OCI-LY1 (cell line): ENCODE measurements around the gene MFN1.

Experiments used
- H2AFZ ChIP-seq: fragments of 200-600 bp; sonication (generic), shearing (Covaris generic); 2 replicates; pipeline ENCODE4 v1.6.0; 2014; ENCODE audit warnings: antibody characterized with exemption, mild to moderate bottlenecking, low read length
- H3F3A ChIP-seq: fragments of 200-600 bp; sonication (generic), shearing (Covaris generic); 2 replicates; pipeline ENCODE4 v1.6.0; 2014; ENCODE audit warnings: mild to moderate bottlenecking, antibody characterized with exemption, low read length, moderate library complexity; ENCODE audit not compliant: insufficient read depth
- H3K27ac ChIP-seq: fragments of 200-600 bp; sonication (generic); 2 replicates; pipeline ENCODE4 v1.5.1; 2014; ENCODE audit warnings: low read length, mixed run types, mild to moderate bottlenecking, low read depth; ENCODE audit not compliant: poor library complexity, severe bottlenecking
- H3K27me3 ChIP-seq: fragments of 200-600 bp; sonication (generic); 2 replicates; pipeline ENCODE4 v1.6.0; 2014; ENCODE audit warnings: antibody characterized with exemption, mild to moderate bottlenecking, low read length, moderate library complexity; ENCODE audit not compliant: insufficient read depth
- H3K36me3 ChIP-seq: fragments of 200-600 bp; sonication (generic); 2 replicates; pipeline ENCODE4 v1.6.1; 2014; ENCODE audit warnings: mild to moderate bottlenecking, antibody characterized with exemption, low read length, moderate library complexity, mixed read lengths; ENCODE audit not compliant: insufficient read depth
- H3K4me1 ChIP-seq: fragments of 200-600 bp; sonication (generic); 2 replicates; pipeline ENCODE4 v1.5.1; 2014; ENCODE audit warnings: mild to moderate bottlenecking, low read length, moderate library complexity; ENCODE audit not compliant: insufficient read depth, severe bottlenecking
- H3K4me2 ChIP-seq: fragments of 200-600 bp; sonication (generic), shearing (Covaris generic); 2 replicates; pipeline ENCODE4 v1.6.1; 2014; ENCODE audit warnings: low read length
- H3K4me3 ChIP-seq: fragments of 200-600 bp; sonication (generic); 2 replicates; pipeline ENCODE4 v1.5.1; 2014; ENCODE audit warnings: low read length, low read depth, mild to moderate bottlenecking, mixed read lengths; ENCODE audit not compliant: poor library complexity, severe bottlenecking
- H3K79me2 ChIP-seq: fragments of 200-600 bp; shearing (Covaris generic); 2 replicates; pipeline ENCODE4 v1.6.1; 2016; ENCODE audit warnings: mixed run types, low read length, mixed read lengths; ENCODE audit not compliant: insufficient read depth
- H3K9ac ChIP-seq: fragments of 200-600 bp; sonication (generic), shearing (Covaris generic); 2 replicates; pipeline ENCODE4 v1.6.1; 2014; ENCODE audit warnings: mild to moderate bottlenecking, low read length, mixed read lengths
- H3K9me2 ChIP-seq: fragments of 200-600 bp; sonication (generic), shearing (Covaris generic); 2 replicates; pipeline ENCODE4 v1.6.1; 2014; ENCODE audit warnings: low read depth, mild to moderate bottlenecking, low read length, mixed read lengths
- H3K9me3 ChIP-seq: fragments of 200-600 bp; shearing (Covaris generic); 2 replicates; pipeline ENCODE4 v1.6.1; 2014; ENCODE audit warnings: low read length, mixed read lengths
- H4K20me1 ChIP-seq: fragments of 200-600 bp; sonication (generic), shearing (Covaris generic); 2 replicates; pipeline ENCODE4 v1.6.0; 2016; ENCODE audit warnings: mild to moderate bottlenecking, low read length; ENCODE audit not compliant: insufficient read depth
- EZH2 ChIP-seq: fragments of 200-600 bp; sonication (generic), shearing (Covaris generic); IDR thresholded peaks from 2 replicates; pipeline ENCODE4 v1.8.0; 2017; ENCODE audit warnings: borderline replicate concordance, mixed run types, mild to moderate bottlenecking, antibody characterized with exemption, low read length, moderate library complexity, mixed read lengths
- TF ChIP-seq, protein P1 (sequence below): fragments of 200-600 bp; sonication (generic), shearing (Covaris generic); IDR thresholded peaks from 2 replicates; pipeline ENCODE4 v1.5.1; 2017; ENCODE audit warnings: mild to moderate bottlenecking, antibody characterized with exemption, low read length, moderate library complexity, mixed read lengths

Gene MFN1

DNA sequence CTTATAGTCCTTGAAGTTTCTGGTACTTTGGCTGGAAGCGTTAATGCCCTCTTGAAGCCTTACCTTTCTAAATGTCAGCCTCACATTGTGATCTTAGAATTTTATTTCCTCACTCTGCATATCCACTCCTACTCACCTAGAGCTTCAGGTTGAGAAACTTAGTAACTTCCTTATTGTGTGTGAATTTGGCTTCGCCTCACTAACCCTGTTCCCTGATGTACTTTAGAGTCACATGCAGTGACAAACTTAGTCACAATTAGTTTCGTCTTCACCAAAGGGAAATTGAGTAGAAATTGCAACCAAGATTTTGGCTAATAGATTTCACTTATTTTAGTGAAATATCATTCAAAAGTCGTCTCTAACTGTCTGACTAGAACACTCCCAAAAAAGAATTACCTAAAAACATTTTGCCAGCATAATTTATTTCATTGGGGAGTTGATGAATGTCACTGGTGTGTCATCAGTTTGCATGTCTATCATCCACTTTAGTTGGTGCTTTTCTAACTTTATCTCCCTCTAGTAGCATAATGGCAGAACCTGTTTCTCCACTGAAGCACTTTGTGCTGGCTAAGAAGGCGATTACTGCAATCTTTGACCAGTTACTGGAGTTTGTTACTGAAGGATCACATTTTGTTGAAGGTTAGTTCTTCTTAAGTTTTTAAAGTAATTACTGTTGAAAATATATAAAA is 960 bp downstream of the MFN1 start:
- Histone ChIP-seq H3K9me2 (no peaks in the 10 kb centered on the region), H3K27ac (peak overlapping the region; percentile 18), H3K79me2 (peaks cover 17% of the 10 kb centered on the region), H3K4me3 (peak overlapping the region; percentile 67), H3K27me3 (no peaks in the 10 kb centered on the region), H3K4me2 (peak overlapping the region; percentile 84), H2AFZ (no peak overlapping the region), H3K4me1 (peaks cover 15% of the 10 kb centered on the region), H4K20me1 (no peaks in the 10 kb centered on the region), H3K36me3 (peaks cover 35% of the 10 kb centered on the region), H3F3A (no peaks in the 10 kb centered on the region), H3K9ac (peak overlapping the region; percentile 61), H3K9me3 (no peaks in the 10 kb centered on the region)
- TF ChIP-seq EZH2: no peak
- TF ChIP-seq, protein P1, sequence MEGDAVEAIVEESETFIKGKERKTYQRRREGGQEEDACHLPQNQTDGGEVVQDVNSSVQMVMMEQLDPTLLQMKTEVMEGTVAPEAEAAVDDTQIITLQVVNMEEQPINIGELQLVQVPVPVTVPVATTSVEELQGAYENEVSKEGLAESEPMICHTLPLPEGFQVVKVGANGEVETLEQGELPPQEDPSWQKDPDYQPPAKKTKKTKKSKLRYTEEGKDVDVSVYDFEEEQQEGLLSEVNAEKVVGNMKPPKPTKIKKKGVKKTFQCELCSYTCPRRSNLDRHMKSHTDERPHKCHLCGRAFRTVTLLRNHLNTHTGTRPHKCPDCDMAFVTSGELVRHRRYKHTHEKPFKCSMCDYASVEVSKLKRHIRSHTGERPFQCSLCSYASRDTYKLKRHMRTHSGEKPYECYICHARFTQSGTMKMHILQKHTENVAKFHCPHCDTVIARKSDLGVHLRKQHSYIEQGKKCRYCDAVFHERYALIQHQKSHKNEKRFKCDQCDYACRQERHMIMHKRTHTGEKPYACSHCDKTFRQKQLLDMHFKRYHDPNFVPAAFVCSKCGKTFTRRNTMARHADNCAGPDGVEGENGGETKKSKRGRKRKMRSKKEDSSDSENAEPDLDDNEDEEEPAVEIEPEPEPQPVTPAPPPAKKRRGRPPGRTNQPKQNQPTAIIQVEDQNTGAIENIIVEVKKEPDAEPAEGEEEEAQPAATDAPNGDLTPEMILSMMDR: no peak

DNA sequence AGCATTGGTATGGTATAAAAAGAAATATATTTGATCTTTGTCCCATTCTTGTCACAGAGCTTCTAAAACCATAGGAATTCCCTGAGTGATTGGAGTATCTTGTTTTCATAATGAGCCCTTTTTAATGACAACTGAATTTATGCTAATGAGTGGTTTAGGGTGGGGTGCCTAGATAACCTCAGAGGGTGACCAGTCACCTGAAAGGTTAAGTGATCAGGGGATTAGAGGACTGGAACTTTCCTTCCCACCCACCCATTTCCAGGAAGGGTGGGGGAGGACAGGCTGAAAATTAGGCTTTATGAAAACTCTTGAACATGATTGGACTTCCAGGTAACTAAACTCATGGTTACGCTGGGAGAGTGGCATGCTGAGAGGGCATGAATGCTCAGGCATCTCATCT is 8.5 kb downstream of the MFN1 start:
- H3F3A ChIP-seq: no peaks in the 10 kb centered on the region
- no peaks in the 10 kb centered on the region for H3K9me3 ChIP-seq
- no peaks in the 10 kb centered on the region for H3K4me1 ChIP-seq
- no peak overlapping the region for H2AFZ ChIP-seq
- no peak overlapping the region for H3K4me2 ChIP-seq
- H3K9ac ChIP-seq: no peak overlapping the region
- TF ChIP-seq, protein P1: no peak
- no peak for TF ChIP-seq EZH2
- H3K4me3 ChIP-seq: no peak overlapping the region
- H3K27me3 ChIP-seq: no peaks in the 10 kb centered on the region
- H3K36me3 ChIP-seq: peaks cover 88% of the 10 kb centered on the region
- no peak overlapping the region for H3K27ac ChIP-seq
- H3K79me2 ChIP-seq: no peaks in the 10 kb centered on the region
- H4K20me1 ChIP-seq: no peaks in the 10 kb centered on the region
- no peaks in the 10 kb centered on the region for H3K9me2 ChIP-seq

DNA sequence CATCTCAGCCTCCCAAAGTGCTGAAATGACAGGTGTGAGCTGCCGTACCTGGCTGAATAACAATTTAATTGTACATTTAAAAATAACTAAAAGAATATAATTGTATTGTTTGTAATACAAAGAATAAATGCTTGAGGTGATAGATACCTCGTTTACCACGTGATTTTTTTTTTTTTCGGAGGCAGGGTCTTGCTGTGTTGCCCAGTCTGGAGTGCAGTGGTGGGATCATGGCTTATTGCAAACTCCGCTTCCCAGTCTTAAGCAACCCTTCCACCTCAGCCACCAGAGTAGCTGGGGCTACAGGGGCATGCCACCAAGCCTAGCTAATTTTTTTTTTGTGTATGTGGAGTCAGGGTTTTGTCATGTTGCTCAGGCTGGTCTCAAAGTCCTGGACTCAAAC is 15.8 kb downstream of the MFN1 start:
- TF ChIP-seq EZH2: no peak
- TF ChIP-seq, protein P1: no peak
- Histone ChIP-seq H3K4me3 (no peak overlapping the region), H3K4me1 (no peaks in the 10 kb centered on the region), H3F3A (peaks cover 3% of the 10 kb centered on the region), H3K27ac (no peak overlapping the region), H3K79me2 (0 out of 2 replicates have a peak, but pooled peaks cover 6% of the 10 kb centered on the region), H3K4me2 (no peak overlapping the region), H4K20me1 (no peaks in the 10 kb centered on the region), H3K27me3 (no peaks in the 10 kb centered on the region), H2AFZ (no peak overlapping the region), H3K36me3 (peaks cover 81% of the 10 kb centered on the region), H3K9ac (no peak overlapping the region), H3K9me3 (no peaks in the 10 kb centered on the region), H3K9me2 (no peaks in the 10 kb centered on the region)
